Stimulated activated naive CD8-positive, alpha-beta T cell treated with anti-CD3 and anti-CD28 coated beads, Interleukin-15, Interleukin-2, amounts not matched to agents 100 ng/mL and 50 ng/mL, for 24 hours (primary cell): ENCODE data around the gene DCBLD1.

Experiments used
- H3K27ac Mint-ChIP-seq: one replicate; pipeline ENCODE4 v1.8.0; 2021; ENCODE audit warnings: mild to moderate bottlenecking, mixed read lengths
- H3K27me3 Mint-ChIP-seq: one replicate; pipeline ENCODE4 v1.8.0; 2021; ENCODE audit warnings: mixed read lengths
- H3K36me3 Mint-ChIP-seq: one replicate; pipeline ENCODE4 v1.8.0; 2021; ENCODE audit warnings: low read depth, mixed read lengths
- H3K4me1 Mint-ChIP-seq: one replicate; pipeline ENCODE4 v1.8.0; 2021; ENCODE audit warnings: low read depth, mixed read lengths
- H3K4me3 Mint-ChIP-seq: one replicate; pipeline ENCODE4 v1.8.0; 2021; ENCODE audit warnings: mild to moderate bottlenecking, mixed read lengths
- H3K9me3 Mint-ChIP-seq: one replicate; pipeline ENCODE4 v1.8.0; 2021; ENCODE audit warnings: mixed read lengths

The DCBLD1 gene

DNA sequence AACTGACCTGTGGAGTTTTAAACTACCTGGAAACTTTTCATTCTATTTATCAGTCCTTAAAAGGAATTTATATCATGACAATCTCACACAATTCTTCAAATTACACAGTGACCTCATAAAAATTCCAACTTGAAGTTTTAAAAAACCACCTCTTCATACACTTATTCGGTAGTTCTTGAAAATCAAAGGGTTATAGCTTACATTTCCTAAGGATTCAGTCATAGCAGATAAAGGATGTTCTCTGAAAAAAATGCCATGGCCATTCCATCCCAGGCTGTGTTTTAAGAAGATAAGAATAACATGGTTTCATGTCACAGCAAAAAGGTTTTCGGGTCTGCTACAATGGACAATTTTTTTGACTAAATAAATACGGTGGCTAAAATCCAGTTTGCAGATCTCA, 78.7 kb downstream of the DCBLD1 start:
- H3K9me3 Mint-ChIP-seq, result no peaks in the 10 kb centered on the region
- peaks cover 19% of the 10 kb centered on the region for H3K36me3 Mint-ChIP-seq
- no peaks in the 10 kb centered on the region for H3K4me1 Mint-ChIP-seq

DNA sequence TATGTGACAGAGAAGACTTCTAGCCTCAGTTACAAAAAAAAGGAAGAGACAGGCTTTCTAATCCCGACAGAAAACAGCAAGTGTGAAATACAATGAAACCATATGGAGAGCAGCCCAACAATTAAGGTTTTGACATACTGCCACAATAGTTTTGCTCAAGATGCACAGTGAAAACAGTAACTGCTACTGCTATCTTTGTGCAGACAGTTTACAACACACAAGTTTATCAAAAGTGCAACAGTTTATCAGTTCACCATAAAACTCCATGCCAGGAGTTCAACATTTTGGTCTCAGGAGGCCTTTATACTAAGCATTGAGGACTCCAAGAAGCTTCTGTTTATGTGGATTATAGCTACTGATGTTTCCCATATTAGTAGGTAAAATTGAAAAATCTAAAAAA, 82.2 kb downstream of the DCBLD1 start:
- Mint-ChIP-seq H3K4me1 (no peaks in the 10 kb centered on the region), H3K27ac (no peak overlapping the region), H3K27me3 (no peaks in the 10 kb centered on the region), H3K36me3 (peaks cover 33% of the 10 kb centered on the region), H3K4me3 (no peak overlapping the region), H3K9me3 (no peaks in the 10 kb centered on the region)

More for the DNA sequence above, 78.7 kb downstream of the DCBLD1 start:
- Mint-ChIP-seq H3K27me3 (no peaks in the 10 kb centered on the region), H3K4me3 (no peak overlapping the region), H3K27ac (no peak overlapping the region)

DNA sequence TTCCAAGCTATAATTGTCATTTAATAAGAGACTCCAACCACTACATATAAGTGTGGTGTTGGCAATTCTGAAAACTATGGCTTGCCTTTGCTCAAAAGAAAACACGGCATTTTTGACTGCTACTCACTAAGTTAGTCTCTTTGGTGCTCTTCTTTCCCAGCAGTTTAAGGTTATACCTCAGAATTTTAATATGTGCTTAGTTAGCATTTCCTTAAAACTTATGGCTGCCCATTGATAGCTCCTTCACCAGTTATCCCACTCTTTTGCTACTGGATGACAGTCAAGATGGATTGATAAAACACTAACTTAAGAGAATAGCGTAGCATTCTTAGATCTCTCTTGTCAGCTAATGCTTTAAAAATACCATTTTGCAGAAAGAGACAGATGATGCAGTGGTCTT, 85.8 kb downstream of the DCBLD1 start:
- H3K27ac Mint-ChIP-seq, result no peak overlapping the region
- no peak overlapping the region for H3K4me3 Mint-ChIP-seq
- no peaks in the 10 kb centered on the region for H3K4me1 Mint-ChIP-seq
- H3K36me3 Mint-ChIP-seq, result peaks cover 36% of the 10 kb centered on the region
- H3K27me3 Mint-ChIP-seq, result no peaks in the 10 kb centered on the region
- H3K9me3 Mint-ChIP-seq, result no peaks in the 10 kb centered on the region

DNA sequence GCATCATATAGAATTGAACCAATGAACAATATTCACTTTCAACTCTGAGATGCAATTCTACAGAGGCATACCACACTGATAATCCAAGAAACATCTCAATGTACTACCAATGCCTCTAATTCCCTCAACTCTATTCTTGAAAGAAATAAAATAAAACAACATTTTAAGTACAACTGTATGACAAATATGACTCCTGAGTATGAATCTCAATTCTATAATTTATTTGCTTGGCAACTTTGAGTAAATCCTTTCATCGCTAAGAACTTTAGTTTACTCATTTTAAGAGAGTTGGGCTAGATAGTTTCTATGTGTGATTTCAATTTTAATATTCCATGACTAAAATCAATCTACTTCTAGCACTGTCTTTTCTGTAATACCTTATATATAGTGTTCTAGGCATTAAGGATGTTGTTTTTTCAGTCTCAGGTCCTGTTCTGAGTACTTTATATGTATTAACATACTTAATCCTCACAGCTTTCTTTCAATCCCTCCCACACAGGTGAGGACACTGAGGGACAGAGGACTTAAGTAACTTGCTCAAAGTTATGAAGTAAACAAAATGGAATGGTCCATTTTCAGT, 86.4 kb downstream of the DCBLD1 start:
- H3K9me3 Mint-ChIP-seq, result no peaks in the 10 kb centered on the region
- H3K36me3 Mint-ChIP-seq, result peaks cover 43% of the 10 kb centered on the region
- H3K27me3 Mint-ChIP-seq, result no peaks in the 10 kb centered on the region
- no peak overlapping the region for H3K4me3 Mint-ChIP-seq
- H3K27ac Mint-ChIP-seq, result no peak overlapping the region
- H3K4me1 Mint-ChIP-seq, result no peaks in the 10 kb centered on the region

DNA sequence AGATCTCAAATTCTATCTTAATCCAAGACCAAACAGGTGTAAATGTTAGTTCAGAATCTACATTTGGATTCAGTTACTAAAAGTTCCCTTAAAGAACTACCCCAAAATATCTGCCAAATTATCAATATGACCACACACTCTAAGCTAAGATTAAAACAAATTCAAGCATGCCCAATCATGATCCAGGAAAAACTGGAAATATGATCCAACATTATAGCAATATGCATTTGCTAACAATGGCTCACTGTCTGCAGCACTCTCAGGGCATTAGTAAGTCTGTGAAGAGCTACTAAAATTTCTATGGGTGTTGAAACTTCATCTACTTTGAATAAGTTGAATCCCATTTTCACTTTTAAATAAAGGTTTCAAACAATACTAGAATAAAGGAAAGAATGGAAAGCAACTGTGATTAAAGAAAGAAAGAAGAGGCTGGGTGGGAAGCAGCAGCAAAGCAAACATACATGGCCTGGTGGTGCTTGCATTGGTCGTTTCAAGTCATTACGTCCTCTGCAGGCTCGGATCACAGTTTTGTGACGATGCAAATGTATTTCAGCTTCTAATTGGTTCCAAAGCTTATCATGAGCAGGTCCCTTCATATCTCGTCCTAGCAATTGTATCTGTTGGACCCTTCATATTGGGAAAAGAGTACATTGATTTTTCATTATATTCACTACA, 90.7 kb downstream of the DCBLD1 start:
- Mint-ChIP-seq H3K9me3 (no peaks in the 10 kb centered on the region), H3K27me3 (no peaks in the 10 kb centered on the region), H3K4me3 (no peak overlapping the region), H3K4me1 (no peaks in the 10 kb centered on the region), H3K27ac (no peak overlapping the region), H3K36me3 (peaks cover 49% of the 10 kb centered on the region)

DNA sequence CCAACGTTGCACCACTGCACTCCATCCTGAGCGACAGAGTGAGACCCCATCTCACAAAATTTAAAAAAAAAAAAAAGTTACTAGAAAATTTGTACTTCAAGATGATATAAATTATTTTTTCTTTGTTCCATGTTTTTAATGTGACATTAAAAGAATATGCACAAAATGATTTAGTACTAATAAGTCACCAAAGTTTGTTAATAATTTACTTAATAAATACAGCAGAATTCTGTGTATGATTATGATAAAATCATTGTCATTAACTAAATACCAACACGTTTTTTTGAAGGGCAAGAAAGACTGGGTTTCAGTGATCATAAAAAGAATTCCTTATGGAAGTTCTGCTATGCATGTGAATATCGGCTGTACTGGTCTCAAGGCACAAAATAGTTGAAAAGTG, 91.7 kb downstream of the DCBLD1 start:
- no peaks in the 10 kb centered on the region for H3K9me3 Mint-ChIP-seq
- H3K27me3 Mint-ChIP-seq, result no peaks in the 10 kb centered on the region
- no peak overlapping the region for H3K4me3 Mint-ChIP-seq
- H3K4me1 Mint-ChIP-seq, result no peaks in the 10 kb centered on the region
- H3K27ac Mint-ChIP-seq, result no peak overlapping the region
- H3K36me3 Mint-ChIP-seq, result peaks cover 45% of the 10 kb centered on the region

DNA sequence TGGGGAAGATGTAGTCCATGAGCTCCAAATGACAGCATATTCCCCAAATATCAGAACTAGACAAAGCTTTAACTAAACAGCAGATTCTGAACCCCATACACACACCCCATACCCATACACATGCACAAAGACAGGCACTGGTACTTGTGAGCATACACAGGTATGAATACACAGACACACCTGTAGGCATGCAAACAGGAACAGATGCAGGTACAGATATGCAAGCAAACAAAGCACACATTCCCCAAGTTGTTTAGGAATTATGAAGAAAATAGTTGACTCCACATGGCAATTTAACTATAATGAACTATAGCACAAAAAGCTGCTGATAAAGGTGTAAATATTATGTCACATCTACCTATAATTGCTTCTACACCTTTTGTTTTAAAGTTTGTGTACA, 103.2 kb downstream of the DCBLD1 start:
- H3K27me3 Mint-ChIP-seq, result no peaks in the 10 kb centered on the region
- H3K9me3 Mint-ChIP-seq, result no peaks in the 10 kb centered on the region
- H3K4me3 Mint-ChIP-seq, result no peak overlapping the region
- peaks cover 44% of the 10 kb centered on the region for H3K36me3 Mint-ChIP-seq
- H3K4me1 Mint-ChIP-seq, result peaks cover 17% of the 10 kb centered on the region
- H3K27ac Mint-ChIP-seq, result no peak overlapping the region

DNA sequence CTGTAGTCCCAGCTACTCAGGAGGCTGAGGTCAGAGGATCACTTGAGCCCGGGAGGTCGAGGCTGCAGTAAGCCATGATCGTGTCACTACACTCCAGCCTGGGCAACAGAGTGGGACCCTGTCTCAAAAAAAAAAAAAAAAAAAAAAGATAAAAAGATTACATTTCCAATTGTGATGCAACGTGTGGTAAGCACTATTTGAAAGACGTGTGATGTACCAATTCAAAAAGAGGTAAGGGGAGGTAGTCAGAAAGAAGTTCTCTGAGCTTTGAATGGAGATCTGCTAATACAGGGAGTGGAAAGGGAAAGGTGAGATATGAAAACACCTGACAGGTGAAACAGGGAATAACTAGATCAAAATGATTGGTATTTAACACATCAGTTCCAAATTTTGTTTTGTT, 108.0 kb downstream of the DCBLD1 start:
- Mint-ChIP-seq H3K27ac (no peak overlapping the region), H3K27me3 (no peaks in the 10 kb centered on the region), H3K4me1 (peaks cover 14% of the 10 kb centered on the region), H3K4me3 (no peak overlapping the region), H3K36me3 (peaks cover 24% of the 10 kb centered on the region), H3K9me3 (no peaks in the 10 kb centered on the region)

DNA sequence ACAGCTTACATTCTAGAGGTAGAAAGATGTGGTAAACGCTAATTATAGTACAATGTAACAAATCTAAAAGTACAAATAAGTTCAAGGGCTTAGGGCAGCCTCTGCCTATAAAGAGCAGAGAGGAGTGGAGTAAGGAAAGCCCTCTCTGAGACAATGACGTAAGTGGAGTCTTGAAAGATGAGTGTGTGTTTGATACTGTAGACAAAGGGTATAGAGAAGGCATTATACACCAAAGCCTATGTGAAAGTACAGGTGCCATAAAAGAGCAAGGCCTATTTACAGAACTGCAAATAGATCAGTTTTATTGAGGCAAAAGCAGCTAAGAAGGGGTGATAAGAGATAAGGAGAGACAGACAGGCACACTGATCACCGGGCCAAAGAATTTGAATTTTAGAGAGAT, 108.9 kb downstream of the DCBLD1 start:
- peaks cover 4% of the 10 kb centered on the region for H3K9me3 Mint-ChIP-seq
- peaks cover 34% of the 10 kb centered on the region for H3K36me3 Mint-ChIP-seq

DNA sequence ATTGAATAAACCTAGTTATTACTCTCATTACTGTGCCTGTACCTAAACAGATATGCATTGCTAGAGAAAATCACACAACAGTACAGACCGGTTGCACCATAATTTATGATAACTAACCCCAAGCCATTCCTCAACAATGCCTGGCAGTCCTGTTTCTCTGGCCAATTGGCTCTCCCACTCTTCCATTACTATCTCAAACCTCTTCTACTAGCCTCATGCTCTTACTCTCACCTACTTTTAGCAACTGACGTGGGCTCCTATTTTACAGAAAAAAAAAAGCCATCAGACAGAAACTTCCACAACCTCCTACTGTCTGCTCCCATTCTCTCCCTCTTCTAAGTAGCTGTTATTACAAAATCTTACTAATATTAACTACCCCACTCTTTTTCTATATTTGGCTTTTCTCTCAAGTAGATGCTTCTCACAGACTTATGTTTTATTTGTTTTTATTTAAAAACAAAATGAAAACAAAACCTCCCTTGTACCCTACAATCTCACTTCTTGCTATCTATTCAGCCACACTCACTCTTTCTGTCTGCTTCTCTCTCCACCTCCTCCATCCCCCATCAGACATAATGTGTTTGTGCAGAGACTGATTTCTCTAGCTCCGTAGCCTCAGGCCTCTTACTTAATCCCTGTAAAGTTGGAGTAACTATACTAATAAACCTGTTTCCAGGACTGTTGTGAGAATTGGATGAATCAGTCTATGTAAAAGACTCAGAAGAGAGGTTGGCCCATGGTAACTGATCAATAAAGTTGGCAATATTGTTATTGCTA, 110.7 kb downstream of the DCBLD1 start:
- Mint-ChIP-seq H3K4me1 (peaks cover 13% of the 10 kb centered on the region), H3K9me3 (peaks cover 8% of the 10 kb centered on the region), H3K4me3 (no peak overlapping the region), H3K36me3 (peaks cover 44% of the 10 kb centered on the region), H3K27ac (no peak overlapping the region), H3K27me3 (no peaks in the 10 kb centered on the region)

More for the DNA sequence above, 108.9 kb downstream of the DCBLD1 start:
- H3K27ac Mint-ChIP-seq, result no peak overlapping the region
- no peak overlapping the region for H3K4me3 Mint-ChIP-seq
- no peaks in the 10 kb centered on the region for H3K27me3 Mint-ChIP-seq
- H3K4me1 Mint-ChIP-seq, result peaks cover 14% of the 10 kb centered on the region

DNA sequence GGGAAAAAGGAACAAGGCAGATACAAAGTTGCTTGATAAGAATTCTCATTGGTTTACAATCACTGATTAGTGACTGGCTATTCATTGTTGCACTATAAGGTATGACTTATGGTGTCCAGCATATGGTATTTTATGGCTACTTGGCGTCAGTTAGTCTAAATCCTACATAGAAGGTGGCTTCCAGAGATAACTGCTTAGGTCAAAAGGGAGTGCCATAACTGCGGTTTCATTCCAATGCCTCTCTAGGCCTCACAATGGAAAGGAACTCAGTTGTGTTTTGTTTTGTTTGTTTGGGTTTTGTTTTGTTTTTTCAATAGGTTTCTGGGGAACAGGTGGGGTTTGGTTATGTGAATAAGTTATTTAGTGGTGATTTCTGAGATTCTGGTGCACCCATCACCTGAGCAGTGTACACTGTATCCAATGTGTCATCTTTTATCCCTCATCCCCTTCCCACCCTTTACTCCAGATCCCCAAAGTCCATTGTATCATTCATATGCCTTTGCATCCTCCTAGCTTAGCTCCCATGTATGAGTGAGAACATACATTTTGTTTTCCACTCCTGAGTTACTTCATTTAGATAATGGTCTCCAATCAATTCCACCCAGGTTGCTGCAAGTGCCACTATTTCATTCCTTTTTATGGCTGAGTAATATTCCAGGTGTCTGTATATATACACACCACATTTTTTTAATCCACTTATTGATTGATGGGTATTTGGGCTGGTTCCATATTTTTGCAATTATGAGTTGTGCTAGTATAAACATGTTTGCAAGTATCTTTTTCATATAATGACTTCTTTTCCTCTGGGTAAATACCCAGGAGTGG, 112.8 kb downstream of the DCBLD1 start:
- Mint-ChIP-seq H3K36me3 (peaks cover 43% of the 10 kb centered on the region), H3K27me3 (no peaks in the 10 kb centered on the region), H3K4me1 (peaks cover 29% of the 10 kb centered on the region), H3K9me3 (peaks cover 8% of the 10 kb centered on the region), H3K4me3 (no peak overlapping the region), H3K27ac (no peak overlapping the region)

DNA sequence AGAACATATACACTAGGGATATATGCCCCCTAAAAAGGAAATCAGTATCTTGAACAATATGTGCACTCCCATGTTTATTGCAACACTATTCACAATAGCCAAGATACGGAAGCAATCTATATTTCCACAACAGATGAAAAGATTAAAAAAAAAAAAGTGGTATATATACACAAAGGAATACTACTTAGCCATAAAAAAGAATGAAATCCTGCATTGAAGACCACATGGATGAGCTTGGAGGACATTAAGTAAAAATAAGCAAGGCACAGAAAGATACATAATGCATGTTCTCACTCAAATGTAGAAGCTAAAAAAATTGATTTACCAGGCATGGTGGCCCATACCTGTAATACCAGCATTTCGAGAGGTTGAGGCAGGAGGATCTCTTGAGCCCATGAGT, 115.3 kb downstream of the DCBLD1 start:
- Mint-ChIP-seq H3K4me3 (no peak overlapping the region), H3K36me3 (peaks cover 40% of the 10 kb centered on the region), H3K4me1 (peaks cover 38% of the 10 kb centered on the region), H3K9me3 (peaks cover 8% of the 10 kb centered on the region), H3K27me3 (no peaks in the 10 kb centered on the region), H3K27ac (no peak overlapping the region)
